ENCODE data around the gene TPCN2.

Gene TPCN2

DNA sequence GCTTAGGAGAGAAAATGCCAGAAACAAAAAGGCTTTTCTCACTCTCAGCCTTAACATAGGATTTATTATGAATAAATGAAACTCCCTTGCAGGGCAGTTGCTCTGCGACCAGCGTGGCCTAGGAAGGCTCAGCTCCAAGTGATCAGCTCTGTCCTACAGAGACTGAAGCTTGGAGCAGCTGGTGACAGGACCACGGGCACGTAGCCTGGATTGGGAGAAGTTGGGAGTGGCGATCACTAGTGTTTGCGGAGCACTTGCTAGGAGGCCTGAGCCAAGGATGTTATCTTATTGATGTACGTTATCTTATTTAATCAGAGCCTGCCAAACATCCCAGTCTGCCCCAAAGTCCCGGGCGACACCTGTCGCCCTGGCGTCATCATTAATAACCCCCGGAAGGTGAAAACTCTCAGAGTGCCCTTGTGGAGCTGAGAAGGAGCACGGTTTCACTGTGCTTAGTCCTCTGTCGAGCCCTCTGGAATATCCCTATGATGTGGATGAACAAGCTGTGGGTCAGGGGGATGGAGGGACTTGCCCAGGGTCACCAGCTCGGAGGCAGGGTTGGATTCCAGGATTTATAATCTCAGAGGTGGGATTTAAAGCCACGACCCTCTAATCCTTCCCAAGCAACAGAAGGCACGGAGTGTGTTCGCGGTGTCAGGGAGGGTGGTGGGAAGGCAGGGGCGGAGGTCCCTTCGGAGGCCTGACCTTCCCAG lies 66.2 kb downstream of the TPCN2 start:
- Mint-ChIP-seq H3K27ac (no peak overlapping the region), H3K4me1 (ENCODE audit: low read depth) (no peaks in the 10 kb centered on the region), H3K4me3 (no peak overlapping the region), H3K9me3 (peaks cover 13% of the 10 kb centered on the region), H3K36me3 (ENCODE audit: low read depth) (no peaks in the 10 kb centered on the region), H3K27me3 (ENCODE audit: low read depth) (no peaks in the 10 kb centered on the region)
- no peak for DNase-seq (ENCODE audit: low spot score)

DNA sequence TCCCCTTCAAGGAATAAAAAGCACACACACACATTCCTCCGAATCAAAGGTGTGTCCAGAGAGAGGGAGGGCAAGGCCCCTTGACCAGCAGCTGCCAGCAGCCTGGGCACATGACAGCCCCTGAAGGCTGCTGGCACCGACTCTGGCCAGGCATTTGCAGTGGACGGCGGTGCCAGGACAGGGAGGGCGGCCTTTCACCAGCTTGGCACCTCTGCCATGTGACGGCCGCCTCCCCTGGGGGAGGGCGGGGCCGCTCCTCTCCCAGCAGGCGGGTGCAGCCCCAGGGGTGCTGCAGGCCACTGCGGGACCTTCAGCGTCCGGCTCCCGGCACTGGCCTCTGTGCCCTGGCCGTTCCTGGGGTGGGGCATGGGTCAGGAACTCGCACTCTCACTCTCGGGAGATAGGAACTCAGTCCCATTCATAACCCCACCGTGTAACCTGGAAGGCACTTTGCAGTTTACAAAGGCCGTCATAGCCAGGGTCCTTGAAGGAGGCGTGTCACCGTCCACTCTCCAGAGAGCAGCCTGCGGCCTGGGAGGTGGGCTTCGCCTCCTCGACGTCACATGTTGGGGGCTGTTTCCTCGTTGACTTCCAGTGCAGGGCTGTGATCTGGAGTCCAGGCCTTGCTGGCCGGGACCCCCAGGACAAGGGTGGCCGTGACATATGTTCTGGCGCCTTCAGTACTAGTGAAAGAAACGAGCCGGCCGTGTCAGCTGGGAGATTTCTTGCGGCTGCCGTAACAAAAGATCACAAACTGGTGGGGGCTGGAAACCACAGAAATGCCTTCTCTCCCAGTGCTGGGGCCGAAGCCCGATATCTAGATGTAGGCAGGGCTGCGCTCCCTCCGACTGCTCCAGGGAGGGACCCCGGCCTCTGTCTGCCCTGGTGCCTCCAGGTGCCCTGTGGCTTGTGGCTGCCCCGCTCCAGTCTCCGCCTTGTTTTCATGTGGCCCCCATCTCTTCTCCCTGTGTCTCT lies 67.1 kb downstream of the TPCN2 start:
- H3K4me1 Mint-ChIP-seq (ENCODE audit: low read depth): no peaks in the 10 kb centered on the region
- H3K9me3 Mint-ChIP-seq: peaks cover 4% of the 10 kb centered on the region
- DNase-seq (ENCODE audit: low spot score): no peak

DNA sequence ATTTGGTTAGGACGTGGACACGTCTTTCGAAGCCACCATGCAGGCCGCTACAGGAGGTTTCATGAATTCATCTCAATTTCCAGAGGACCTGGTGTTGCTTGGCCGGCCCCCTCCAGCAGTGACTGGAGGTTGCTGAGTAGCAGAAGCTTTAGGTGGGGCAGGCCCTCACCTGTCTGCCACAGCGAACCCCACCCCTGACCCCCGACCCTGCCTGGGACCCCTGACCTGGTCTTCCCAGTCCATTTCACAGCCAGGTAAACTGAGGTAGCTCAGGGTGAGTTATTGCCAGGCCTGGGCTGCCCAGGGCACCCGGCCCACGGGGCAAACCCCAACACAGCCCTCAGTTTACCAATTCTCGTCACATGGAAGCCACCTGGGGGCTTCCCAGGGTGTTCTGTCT lies 67.9 kb downstream of the TPCN2 start:
- Mint-ChIP-seq H3K27ac (no peak overlapping the region), H3K4me3 (no peak overlapping the region), H3K27me3 (ENCODE audit: low read depth) (no peaks in the 10 kb centered on the region), H3K4me1 (ENCODE audit: low read depth) (peaks cover 3% of the 10 kb centered on the region), H3K9me3 (peaks cover 4% of the 10 kb centered on the region), H3K36me3 (ENCODE audit: low read depth) (no peaks in the 10 kb centered on the region)
- no peak for DNase-seq (ENCODE audit: low spot score)

More for the DNA sequence above, 67.1 kb downstream of the TPCN2 start:
- Mint-ChIP-seq H3K27ac (no peak overlapping the region), H3K4me3 (no peak overlapping the region), H3K27me3 (ENCODE audit: low read depth) (no peaks in the 10 kb centered on the region), H3K36me3 (ENCODE audit: low read depth) (no peaks in the 10 kb centered on the region)

DNA sequence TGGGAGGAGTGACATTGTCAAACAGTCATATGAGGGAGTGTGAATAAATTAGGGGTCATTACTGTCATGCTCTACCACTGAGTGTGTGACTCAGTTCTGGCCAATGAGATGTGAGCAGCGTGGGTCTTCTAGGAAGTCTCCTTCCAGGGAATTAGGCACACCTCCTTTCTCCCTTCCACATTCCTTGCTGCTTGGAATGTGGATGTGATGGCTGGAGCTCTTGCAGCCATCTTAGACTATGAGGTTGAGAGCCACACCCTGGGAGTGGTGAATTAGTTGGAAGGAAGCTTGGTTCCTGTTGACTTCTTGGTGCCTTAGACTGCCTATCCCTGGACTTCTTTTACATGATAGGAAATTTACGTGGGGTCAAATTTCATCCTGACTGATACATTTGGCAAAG lies 70.5 kb downstream of the TPCN2 start:
- no peak for DNase-seq (ENCODE audit: low spot score)
- no peak overlapping the region for H3K27ac Mint-ChIP-seq
- H3K4me3 Mint-ChIP-seq: no peak overlapping the region

DNA sequence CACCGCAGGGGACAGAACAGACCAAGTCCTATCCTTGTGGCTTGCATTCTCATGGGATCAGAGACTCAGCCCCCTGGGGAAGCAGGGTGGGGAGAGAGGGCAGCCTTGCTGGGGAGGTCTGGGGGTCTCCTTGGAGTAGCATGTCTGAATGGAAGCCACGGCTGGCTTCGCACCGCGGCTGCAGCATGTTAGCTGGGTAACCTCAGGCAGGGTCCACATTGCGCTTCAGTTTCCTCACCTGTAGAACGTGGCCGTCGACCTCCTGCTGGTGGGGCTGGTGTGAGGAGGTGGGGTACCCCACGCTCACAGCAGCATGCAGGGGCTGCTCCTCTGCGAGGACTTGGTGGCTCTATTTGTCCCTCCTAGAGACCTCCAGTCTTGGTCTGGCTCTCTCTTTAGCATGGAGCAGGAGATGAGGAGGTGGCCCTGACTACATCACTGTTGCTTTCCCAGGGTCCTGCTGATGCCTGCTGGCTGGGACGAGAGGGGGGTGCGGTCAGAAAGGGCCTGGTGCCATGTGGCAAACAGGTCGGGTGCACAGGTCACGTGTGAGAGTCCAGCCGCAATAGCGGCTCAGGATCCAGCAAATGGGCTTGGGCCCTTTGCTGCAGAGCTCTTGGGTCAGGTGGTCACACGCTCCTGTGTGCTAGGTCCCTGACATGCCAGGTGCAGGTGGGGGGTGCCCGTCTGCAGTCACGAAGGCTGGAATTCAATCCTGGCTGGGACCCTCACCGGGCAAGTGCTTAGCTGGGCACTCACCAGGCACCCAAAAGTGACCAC lies 71.6 kb downstream of the TPCN2 start:
- Mint-ChIP-seq H3K4me1 (ENCODE audit: low read depth) (peaks cover 19% of the 10 kb centered on the region), H3K4me3 (no peak overlapping the region), H3K36me3 (ENCODE audit: low read depth) (no peaks in the 10 kb centered on the region), H3K27ac (no peak overlapping the region), H3K27me3 (ENCODE audit: low read depth) (no peaks in the 10 kb centered on the region), H3K9me3 (peaks cover 4% of the 10 kb centered on the region)
- DNase-seq (ENCODE audit: low spot score): no peak

More for the DNA sequence above, 70.5 kb downstream of the TPCN2 start:
- H3K27me3 Mint-ChIP-seq (ENCODE audit: low read depth): no peaks in the 10 kb centered on the region
- peaks cover 16% of the 10 kb centered on the region for H3K4me1 Mint-ChIP-seq (ENCODE audit: low read depth)
- H3K36me3 Mint-ChIP-seq (ENCODE audit: low read depth): no peaks in the 10 kb centered on the region
- H3K9me3 Mint-ChIP-seq: peaks cover 4% of the 10 kb centered on the region

DNA sequence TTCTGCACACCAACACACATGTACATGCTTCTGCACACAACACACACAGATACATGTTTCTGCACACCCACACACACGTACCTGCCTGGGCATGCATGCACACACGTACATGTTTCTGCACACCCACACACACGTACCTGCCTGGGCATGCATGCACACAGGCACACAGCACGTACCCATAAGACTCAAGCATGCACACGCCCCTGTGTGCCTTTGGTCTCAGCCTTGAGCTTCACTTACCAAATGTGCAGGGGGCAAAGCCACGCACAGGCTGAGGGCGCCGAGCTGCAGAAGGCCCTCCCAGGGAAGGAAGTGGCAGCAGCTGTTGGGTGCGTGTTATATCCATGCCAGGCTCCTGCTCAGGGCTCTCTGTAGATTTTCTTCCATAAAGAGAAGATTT lies 72.3 kb downstream of the TPCN2 start:
- no peak for DNase-seq (ENCODE audit: low spot score)
- Mint-ChIP-seq H3K27ac (no peak overlapping the region), H3K27me3 (ENCODE audit: low read depth) (no peaks in the 10 kb centered on the region)

DNA sequence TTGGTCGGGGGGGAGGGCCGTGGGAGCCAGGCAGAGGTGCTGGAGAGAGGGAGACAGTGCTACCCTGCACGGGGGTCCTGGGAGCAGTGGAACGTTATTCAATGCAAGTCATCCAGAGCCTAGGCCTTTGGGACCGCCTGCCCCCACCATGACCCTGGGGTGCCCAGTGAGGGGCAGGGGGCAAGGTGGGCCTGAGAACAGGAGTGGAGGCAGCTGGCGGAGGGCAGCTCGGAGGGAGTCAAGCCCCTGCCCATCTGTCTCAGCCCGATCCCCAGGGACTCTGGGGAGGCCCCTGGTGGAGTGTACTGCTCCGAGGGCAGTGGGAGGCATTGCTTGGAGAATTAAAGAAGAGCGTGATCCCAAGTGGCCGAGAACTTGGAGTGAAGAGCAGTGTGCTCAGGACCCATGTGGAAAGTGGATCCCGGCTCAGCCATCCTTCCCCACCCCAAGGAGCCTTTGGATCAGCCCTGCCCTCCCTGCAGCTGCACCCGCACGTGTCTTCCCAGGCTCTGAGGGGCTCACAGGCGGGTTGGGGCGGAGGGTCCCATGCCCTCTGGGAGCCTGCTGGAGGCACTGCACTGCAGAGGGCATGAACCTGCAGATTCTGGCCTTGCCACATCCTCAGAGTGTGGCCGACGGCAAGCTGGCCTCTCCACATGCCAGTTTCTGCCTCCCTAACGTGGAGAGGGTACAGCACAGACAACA lies 73.0 kb downstream of the TPCN2 start:
- Mint-ChIP-seq H3K4me1 (ENCODE audit: low read depth) (peaks cover 19% of the 10 kb centered on the region), H3K27me3 (ENCODE audit: low read depth) (no peaks in the 10 kb centered on the region), H3K27ac (peak overlapping the region; percentile 69), H3K4me3 (no peak overlapping the region), H3K9me3 (peaks cover 4% of the 10 kb centered on the region), H3K36me3 (ENCODE audit: low read depth) (no peaks in the 10 kb centered on the region)
- DNase-seq (ENCODE audit: low spot score): no peak

More for the DNA sequence above, 72.3 kb downstream of the TPCN2 start:
- Mint-ChIP-seq H3K36me3 (ENCODE audit: low read depth) (no peaks in the 10 kb centered on the region), H3K9me3 (peaks cover 4% of the 10 kb centered on the region), H3K4me1 (ENCODE audit: low read depth) (peaks cover 19% of the 10 kb centered on the region), H3K4me3 (no peak overlapping the region)

DNA sequence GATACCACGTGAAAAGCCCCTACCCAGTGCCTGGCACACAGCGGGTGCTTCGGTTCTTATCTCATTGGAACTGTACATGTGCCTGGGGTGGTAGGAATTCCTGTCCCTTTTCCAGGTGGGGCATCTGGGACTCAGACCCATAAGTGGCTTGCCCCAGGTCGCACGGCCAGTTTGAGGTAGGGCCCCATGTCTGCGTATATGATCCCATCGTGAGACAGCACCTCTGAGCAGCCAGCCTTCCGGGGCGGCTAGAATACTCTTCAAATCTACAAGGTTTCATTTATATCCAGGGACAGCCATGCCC lies 73.5 kb downstream of the TPCN2 start:
- H3K4me3 Mint-ChIP-seq: peak overlapping the region; percentile 77
- no peaks in the 10 kb centered on the region for H3K27me3 Mint-ChIP-seq (ENCODE audit: low read depth)
- DNase-seq (ENCODE audit: low spot score): no peak
- peaks cover 19% of the 10 kb centered on the region for H3K4me1 Mint-ChIP-seq (ENCODE audit: low read depth)
- H3K27ac Mint-ChIP-seq: peak overlapping the region; percentile 31
- peaks cover 4% of the 10 kb centered on the region for H3K9me3 Mint-ChIP-seq
- H3K36me3 Mint-ChIP-seq (ENCODE audit: low read depth): no peaks in the 10 kb centered on the region

DNA sequence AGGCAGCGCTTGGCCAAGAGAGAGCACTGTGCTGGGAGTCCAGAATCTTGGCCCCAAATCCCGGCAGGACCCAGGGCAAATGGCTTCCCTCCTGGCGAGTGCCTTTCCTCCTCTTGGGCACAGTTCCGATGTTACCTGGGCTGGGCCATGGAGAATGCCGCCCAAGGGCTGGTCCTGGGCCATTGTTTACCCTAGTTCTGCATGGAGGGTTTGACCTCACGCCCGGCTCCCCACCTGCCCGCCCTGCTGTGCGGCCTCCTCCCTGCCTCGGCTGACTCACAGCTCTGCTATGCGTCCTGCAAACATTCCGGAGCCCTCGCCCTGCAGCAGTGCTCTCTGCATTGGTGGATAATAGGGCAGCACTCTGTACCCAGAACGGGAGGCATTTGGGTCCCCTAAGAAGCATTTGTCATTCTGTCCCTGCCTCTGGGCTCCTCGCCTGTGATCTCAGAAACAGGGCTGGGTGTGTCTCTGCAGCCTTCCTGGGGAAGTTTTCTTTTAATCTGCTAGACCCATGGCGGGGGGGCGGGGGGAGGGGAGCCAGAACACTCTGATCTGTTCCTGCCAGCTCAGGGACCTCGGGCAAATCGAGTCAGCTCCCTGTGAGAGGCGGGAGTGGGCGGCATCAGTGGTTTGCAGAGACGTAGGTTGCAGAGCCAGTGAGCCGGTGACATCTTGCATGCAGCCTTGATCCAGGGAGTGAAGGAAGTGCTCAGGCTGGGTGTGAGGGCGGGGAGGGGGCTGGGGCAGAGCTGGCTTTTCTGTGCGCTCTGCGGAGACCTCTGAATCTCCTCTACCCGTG lies 74.1 kb downstream of the TPCN2 start:
- peaks cover 5% of the 10 kb centered on the region for H3K9me3 Mint-ChIP-seq
- H3K4me3 Mint-ChIP-seq: peak overlapping the region; percentile 77
- H3K36me3 Mint-ChIP-seq (ENCODE audit: low read depth): no peaks in the 10 kb centered on the region
- H3K27me3 Mint-ChIP-seq (ENCODE audit: low read depth): no peaks in the 10 kb centered on the region
- H3K4me1 Mint-ChIP-seq (ENCODE audit: low read depth): peaks cover 19% of the 10 kb centered on the region
- DNase-seq (ENCODE audit: low spot score): peak; percentile 82
- peak overlapping the region; percentile 78 for H3K27ac Mint-ChIP-seq

DNA sequence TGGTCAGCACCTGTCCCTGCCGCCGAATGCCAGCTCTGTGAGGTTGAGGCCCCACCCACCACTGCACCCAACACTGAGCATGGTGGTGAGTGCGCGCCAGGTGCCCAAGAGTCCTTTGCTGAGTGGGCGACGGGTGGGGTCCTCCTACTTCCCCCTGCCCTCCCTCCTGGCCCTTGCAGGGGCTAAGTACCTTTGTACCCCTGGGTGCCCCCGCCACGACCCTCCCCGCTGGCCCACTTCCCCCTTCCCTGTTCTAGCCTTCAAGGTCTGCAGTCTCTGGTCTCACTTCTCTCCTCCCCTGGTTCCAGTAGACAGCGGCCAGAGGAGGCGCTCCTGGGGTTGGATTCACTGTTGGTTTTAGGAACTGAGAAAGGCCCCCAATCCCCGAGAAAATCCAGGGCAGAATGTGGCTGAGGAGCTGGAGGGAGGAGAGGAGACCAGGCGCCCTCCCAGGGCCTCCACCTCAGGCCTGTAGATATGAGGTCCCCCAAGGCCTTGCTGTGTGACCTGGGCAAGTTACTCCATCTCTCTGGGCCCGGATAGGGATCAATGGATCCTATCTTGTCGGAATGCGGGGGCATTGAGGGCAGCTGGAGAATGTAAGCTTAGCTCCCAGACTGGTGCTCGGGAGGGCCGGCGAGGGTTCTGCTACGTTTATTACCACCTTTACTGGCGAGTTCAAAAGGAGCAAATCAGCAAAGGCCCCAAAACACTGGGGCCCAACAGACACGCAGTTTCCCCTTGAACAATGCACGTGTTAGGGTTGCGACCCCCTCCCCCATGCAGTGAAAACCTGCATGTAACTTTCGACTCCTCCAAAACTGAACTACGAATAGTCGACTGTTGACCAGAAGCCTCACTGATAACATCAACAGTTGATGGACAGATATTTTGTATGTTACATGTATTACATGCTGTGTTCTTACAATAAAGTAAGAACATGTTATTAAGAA lies 75.1 kb downstream of the TPCN2 start:
- Mint-ChIP-seq H3K27me3 (ENCODE audit: low read depth) (no peaks in the 10 kb centered on the region), H3K36me3 (ENCODE audit: low read depth) (no peaks in the 10 kb centered on the region), H3K27ac (peak overlapping the region; percentile 45), H3K9me3 (peaks cover 10% of the 10 kb centered on the region), H3K4me1 (ENCODE audit: low read depth) (peaks cover 19% of the 10 kb centered on the region), H3K4me3 (peak overlapping the region; percentile 77)
- no peak for DNase-seq (ENCODE audit: low spot score)

DNA sequence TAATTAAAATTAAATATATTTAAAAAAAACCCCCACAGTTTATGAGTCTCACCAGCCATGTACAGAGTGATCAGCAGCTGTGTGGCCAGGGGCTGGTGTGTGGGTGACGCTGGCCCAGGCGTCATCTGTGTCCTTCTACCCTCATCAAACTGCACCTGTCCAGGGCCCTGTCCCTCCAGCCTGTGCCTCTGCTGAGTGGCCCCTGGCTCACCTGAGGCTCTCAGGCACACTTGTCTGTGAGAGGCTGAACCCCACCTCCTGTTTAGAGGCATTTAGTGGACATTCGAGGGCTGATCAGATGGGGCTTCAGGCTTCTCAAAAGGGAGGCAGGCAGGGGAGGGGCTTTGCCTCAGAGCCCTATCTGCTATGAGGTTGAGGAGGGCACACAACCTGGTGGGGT lies 77.1 kb downstream of the TPCN2 start:
- Mint-ChIP-seq H3K9me3 (peaks cover 10% of the 10 kb centered on the region), H3K27ac (no peak overlapping the region), H3K27me3 (ENCODE audit: low read depth) (no peaks in the 10 kb centered on the region), H3K36me3 (ENCODE audit: low read depth) (no peaks in the 10 kb centered on the region), H3K4me3 (no peak overlapping the region), H3K4me1 (ENCODE audit: low read depth) (peaks cover 19% of the 10 kb centered on the region)
- no peak for DNase-seq (ENCODE audit: low spot score)

DNA sequence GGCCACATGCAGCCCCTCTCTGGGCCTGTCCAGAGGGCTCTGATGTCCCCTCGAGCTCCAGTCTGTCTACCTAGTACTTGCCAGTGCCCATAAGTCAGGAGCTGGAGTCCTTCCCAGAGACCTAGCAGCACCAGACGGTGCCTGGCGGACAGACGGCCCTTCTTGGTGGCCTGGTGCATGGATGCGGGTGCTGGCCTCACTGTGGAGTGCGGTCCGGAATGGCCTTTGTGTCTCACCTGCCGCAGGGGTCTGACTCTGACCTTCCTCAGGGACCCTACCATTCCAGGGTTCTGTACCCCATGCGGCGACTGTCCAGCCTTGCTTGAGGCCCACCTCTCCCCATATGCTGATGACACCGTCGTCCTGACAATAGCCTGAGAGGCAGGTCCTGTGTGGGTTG lies 77.6 kb downstream of the TPCN2 start:
- H3K27ac Mint-ChIP-seq: no peak overlapping the region
- H3K9me3 Mint-ChIP-seq: peaks cover 10% of the 10 kb centered on the region
- H3K27me3 Mint-ChIP-seq (ENCODE audit: low read depth): no peaks in the 10 kb centered on the region
- no peak overlapping the region for H3K4me3 Mint-ChIP-seq
- no peaks in the 10 kb centered on the region for H3K36me3 Mint-ChIP-seq (ENCODE audit: low read depth)
- no peak for DNase-seq (ENCODE audit: low spot score)
- H3K4me1 Mint-ChIP-seq (ENCODE audit: low read depth): peaks cover 18% of the 10 kb centered on the region

Data from T-helper 2 cell treated with Interferon-gamma antibody and Interleukin-4, amounts not matched to agents 5 μg/mL and 100 μg/mL, for 36 hours (primary cell).